Effector memory CD4-positive, alpha-beta T cell (primary cell): ENCODE measurements around the gene TMEM239.
"Not testable (repeated sequence)": the region's sequence is repeated elsewhere in the genome, so short reads cannot be mapped to it uniquely, and the experiment has no call there.

Experiments used
- DNase-seq, 3 donors: peaks; one replicate each; pipeline ENCODE4 v3.0.0-alpha.2; 2020
- H3K27ac ChIP-seq: 2 replicates; pipeline ENCODE4 v1.7.0; 2013; ENCODE audit warnings: mild to moderate bottlenecking, low read length, moderate library complexity; ENCODE audit not compliant: insufficient read depth, poor library complexity, severe bottlenecking
- H3K27me3 ChIP-seq: replicated peaks from 2 replicates; pipeline ENCODE4 v1.7.0; 2013; ENCODE audit warnings: mild to moderate bottlenecking, low read length; ENCODE audit not compliant: insufficient read depth, control insufficient read depth, poor library complexity, severe bottlenecking
- H3K36me3 ChIP-seq: 2 replicates; pipeline ENCODE4 v1.7.0; 2013; ENCODE audit warnings: mild to moderate bottlenecking, low read length, moderate library complexity; ENCODE audit not compliant: control insufficient read depth, insufficient read depth
- H3K4me1 ChIP-seq: 2 replicates; pipeline ENCODE4 v1.7.0; 2013; ENCODE audit warnings: low read length, mild to moderate bottlenecking; ENCODE audit not compliant: control insufficient read depth, insufficient read depth, poor library complexity, severe bottlenecking
- H3K4me3 ChIP-seq: 2 replicates; pipeline ENCODE4 v1.7.0; 2013; ENCODE audit warnings: low read length, low read depth, mild to moderate bottlenecking; ENCODE audit not compliant: insufficient read depth, poor library complexity, severe bottlenecking
- H3K9me3 ChIP-seq: 2 replicates; pipeline ENCODE4 v1.7.0; 2013; ENCODE audit warnings: mild to moderate bottlenecking, low read length, moderate library complexity; ENCODE audit not compliant: control insufficient read depth

TMEM239 gene

DNA sequence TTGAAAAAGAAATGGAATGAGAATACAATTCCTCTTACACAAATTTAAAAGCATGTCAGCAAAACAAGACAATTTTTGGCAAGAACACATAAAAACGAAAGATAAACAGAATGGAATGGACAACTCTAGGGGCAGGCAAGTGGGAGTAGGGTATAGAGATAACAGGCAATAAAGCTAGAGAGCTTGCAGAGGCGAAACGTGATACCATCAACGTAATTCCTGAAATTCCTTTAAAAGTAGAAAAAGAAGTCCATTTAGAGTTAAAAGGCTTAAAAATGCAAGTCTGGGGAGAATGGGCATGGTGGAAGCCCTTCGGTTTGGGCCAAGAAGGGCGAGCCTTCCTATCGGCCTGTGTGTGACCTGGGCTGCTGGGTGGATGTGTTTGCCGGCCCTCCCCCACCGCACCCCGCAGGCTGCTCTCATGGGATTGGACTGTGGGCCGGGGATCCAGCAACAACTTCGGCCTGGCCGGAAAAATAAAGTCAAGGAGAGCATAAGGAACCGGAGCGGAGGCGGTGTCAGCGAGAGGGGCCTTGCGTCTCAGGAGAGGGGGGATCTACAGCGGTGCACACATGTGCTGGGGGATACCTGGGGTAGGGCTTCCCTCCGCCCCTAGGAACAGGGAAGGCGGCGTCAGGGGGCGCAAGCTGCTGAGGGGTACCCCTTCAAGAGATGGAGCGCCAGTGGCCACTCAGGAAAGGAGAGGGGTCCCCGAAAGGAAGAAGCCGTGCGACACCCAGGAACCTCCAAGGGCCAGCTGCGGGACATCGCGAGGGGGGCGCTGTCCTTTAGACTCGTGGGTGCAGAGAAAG, 4.1 kb downstream of the TMEM239 start:
- H3K4me3 ChIP-seq: no peak overlapping the region
- no peak overlapping the region for H3K27ac ChIP-seq
- DNase-seq: no peak
- H3K4me1 ChIP-seq: peaks cover 18% of the 10 kb centered on the region
- H3K36me3 ChIP-seq: no peaks in the 10 kb centered on the region
- no peaks in the 10 kb centered on the region for H3K27me3 ChIP-seq
- no peaks in the 10 kb centered on the region for H3K9me3 ChIP-seq

DNA sequence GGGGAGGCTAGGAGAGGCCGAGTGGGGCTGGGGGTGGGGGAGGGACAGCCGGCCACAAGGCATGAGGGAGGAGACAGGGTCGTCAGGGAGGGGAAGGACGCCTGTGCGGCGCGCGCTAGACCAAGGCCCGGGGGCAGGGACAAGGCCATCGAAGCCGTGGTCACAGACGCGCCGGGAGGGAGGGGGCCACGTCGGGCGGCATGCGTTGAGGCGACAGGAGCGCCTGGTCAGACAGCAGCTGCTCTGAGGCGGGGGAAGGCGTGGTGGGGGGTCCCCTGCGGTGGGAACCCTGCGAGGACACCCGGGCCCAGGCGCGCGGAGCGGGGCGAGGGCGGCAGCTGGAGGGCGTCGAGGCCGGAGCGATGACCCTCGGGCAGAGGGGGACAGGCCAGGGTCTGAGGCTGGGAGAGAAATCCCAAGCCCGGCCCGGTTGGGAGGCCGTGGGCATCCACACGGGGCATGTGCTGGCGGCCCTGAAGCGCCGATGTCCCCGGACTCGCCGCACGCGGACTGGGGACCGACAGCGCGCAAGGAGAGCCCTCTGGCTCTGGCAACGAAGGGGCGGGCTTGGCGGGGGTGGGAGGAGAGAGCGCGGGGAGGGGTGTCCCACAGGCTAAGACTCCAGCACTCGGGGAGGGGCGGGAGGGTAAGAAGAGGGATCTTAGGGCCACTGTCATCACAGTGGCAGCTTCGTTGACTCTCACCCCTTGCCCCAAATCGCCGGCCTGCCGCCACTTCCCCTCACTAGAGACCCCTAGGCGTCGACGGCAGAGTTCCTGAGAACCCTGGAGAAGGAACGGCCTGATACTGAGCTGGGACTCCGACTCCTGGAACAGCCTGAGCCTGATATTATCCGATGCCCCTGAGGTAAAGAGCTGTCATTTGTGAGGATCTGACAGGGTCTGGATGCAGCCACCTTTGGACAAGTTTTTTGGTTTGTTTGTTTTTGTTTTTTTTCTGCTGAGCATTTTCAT, 5.0 kb downstream of the TMEM239 start:
- Histone ChIP-seq H3K4me3 (no peak overlapping the region), H3K27ac (no peak overlapping the region), H3K4me1 (peaks cover 21% of the 10 kb centered on the region)

DNA sequence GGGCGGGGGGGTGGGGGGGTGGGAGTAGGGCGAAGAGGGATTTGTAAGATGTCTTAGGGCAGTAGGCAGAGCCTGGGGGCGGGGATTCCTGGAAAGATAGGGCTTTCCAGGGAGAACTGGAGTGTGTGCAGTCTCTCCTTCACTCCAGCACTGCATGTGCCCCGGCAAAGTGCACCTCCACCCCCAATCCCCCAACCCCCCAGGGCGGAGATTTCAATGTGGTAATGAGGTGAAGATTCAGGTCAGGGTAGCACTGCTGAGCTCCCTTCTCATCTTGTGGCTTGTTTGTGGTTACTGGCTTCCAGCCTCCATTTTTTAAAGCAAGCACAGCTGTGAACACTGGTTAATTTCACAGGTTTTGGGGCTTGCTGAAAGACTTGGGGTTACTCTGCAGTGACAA, 5.9 kb downstream of the TMEM239 start:
- Histone ChIP-seq H3K4me1 (peaks cover 24% of the 10 kb centered on the region), H3K36me3 (no peaks in the 10 kb centered on the region), H3K9me3 (no peaks in the 10 kb centered on the region), H3K4me3 (peak overlapping the region; percentile 17), H3K27ac (no peak overlapping the region), H3K27me3 (no peaks in the 10 kb centered on the region)
- peak; percentile 22 to 27 (median 24) for DNase-seq

More for the DNA sequence above, 5.0 kb downstream of the TMEM239 start:
- Histone ChIP-seq H3K27me3 (no peaks in the 10 kb centered on the region), H3K36me3 (no peaks in the 10 kb centered on the region), H3K9me3 (no peaks in the 10 kb centered on the region)
- DNase-seq: no peak

DNA sequence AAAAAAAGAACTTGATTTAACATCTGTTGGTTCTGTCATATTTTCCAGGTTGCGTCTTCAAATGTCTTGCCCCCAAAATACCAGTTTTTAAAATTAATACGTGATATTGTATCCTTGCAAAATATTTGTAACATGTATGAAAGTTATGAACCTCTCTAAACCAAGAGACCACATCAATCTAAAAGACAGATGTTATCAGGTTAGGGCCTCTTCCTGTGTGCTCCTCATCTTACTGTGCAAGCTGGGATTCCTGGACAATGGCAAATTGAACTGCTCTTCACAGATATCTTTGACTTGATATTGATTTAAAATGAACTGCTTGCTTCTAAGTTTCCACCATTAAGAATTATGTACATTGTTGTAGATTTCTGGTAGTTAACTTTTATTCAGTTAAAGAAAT, 9.6 kb downstream of the TMEM239 start:
- no peak for DNase-seq

DNA sequence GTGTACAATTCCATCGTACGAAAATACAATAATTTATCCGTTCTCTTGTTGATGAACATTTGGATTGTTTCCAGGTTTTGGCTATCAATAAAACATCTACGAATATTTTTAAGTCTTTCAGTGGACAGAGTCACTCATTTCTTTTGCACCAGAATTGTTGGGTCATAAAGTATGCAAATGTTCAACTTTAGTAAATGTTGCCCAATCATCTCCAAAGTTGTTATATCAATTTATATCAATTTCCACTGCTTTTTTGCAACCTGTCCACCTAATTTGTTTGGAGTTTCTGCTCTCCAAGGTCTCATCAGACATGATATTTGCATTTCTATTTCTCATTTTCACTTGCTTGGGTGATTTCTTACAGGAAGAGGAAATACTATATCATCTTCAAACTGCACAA, 10.5 kb downstream of the TMEM239 start:
- H3K27ac ChIP-seq: no peak overlapping the region
- peaks cover 11% of the 10 kb centered on the region for H3K4me1 ChIP-seq
- no peak overlapping the region for H3K4me3 ChIP-seq
- H3K9me3 ChIP-seq: no peaks in the 10 kb centered on the region
- H3K36me3 ChIP-seq: no peaks in the 10 kb centered on the region
- no peak for DNase-seq
- no peaks in the 10 kb centered on the region for H3K27me3 ChIP-seq

More for the DNA sequence above, 9.6 kb downstream of the TMEM239 start:
- no peaks in the 10 kb centered on the region for H3K9me3 ChIP-seq
- H3K36me3 ChIP-seq: no peaks in the 10 kb centered on the region
- peaks cover 19% of the 10 kb centered on the region for H3K4me1 ChIP-seq
- no peaks in the 10 kb centered on the region for H3K27me3 ChIP-seq
- H3K4me3 ChIP-seq: no peak overlapping the region
- H3K27ac ChIP-seq: no peak overlapping the region

DNA sequence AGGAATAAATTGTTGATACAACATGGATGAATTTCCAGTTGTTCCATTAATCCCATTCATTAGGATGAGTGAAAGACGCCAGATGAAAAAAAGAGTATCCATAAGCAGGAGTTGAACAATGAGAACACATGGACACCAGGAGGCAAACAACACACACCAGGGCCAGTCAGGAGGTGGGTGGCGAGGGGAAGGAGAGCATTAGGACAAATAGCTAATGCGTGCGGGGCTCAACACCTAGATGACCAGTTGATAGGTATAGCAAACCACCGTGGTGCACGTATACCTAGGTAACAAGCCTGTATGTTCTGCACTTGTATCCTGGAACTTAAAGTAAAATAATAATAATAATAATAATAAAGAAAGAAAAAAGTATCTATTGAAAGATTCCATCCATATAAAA, 13.2 kb downstream of the TMEM239 start:
- Histone ChIP-seq H3K36me3 (no peaks in the 10 kb centered on the region), H3K4me3 (no peak overlapping the region), H3K27ac (no peak overlapping the region), H3K4me1 (peaks cover 6% of the 10 kb centered on the region), H3K27me3 (no peaks in the 10 kb centered on the region), H3K9me3 (no peaks in the 10 kb centered on the region)
- DNase-seq: no peak

DNA sequence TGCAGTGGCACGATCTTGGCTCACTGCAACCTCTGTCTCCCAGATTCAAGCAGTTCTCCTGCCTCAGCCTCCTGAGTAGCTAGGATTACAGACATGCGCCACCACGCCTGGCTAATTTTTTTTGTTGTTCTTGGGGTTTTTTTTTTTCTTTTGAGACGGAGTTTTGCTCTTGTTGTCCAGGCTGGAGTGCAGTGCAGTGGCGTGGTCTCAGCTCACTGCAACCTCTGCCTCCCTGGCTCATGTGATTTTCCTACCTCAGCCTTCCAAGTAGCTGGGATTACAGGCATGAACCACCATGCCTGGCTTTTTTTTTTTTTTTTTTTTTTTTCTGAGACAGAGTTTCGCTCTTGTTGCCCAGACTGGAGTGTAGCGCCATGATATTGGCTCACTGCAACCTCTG, 15.0 kb downstream of the TMEM239 start:
- H3K4me1 ChIP-seq, H3K36me3 ChIP-seq, H3K4me3 ChIP-seq, H3K27ac ChIP-seq, DNase-seq, H3K9me3 ChIP-seq, H3K27me3 ChIP-seq: not testable (repeated sequence)

DNA sequence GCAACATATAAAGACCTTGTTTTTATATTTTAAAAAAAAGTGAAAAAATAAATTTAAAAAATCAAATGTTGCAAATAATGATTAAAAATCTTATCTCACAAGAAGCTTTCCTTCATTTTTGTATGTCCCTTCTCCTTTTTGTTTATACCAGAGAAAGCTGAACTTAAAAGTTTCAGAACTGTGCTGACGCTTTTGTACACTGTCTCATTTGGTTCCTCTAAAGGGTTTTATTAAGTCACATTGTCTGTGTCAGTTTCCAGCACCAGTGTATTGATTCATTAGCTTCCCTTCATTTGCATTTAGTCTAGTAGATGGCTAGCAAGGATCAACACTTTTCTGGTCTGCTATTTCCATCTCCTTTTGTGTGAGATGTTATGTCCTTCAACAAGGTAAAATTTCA, 17.6 kb downstream of the TMEM239 start:
- Histone ChIP-seq H3K4me3 (no peak overlapping the region), H3K9me3 (no peaks in the 10 kb centered on the region), H3K27ac (no peak overlapping the region), H3K36me3 (no peaks in the 10 kb centered on the region), H3K27me3 (no peaks in the 10 kb centered on the region), H3K4me1 (no peaks in the 10 kb centered on the region)
- DNase-seq: no peak

DNA sequence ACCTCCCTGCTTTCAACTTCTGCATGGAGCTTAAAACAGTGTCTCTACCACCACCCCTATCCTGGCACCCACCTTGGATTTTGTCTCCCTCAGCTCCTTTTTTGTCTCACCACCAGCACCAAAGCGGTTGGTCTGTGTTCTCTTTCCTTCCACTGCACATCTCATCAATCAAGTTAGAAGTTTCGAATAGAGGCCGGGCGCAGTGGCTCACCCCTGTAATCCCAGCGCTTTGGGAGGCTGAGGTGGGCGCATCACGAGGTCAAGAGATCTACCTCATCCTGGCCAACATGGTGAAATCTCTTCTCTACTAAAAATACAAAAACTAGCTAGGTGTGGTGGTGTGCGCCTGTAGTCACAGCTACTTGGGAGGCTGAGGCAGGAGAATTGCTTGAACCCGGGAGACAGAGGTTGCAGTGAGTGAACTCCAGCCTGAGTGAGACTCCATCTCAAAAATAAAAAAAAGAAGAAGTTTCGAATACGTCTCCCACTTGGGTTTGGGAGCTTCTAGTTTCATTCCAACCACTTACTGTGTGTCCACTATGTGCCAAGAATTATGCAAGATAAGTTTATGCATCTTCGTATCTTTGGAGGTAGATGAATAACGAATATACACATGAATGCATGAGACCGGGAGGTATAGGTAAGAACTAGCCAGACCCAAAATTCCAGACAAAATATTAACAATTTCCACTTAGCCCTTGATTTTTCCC, 18.4 kb downstream of the TMEM239 start:
- Histone ChIP-seq H3K4me3 (no peak overlapping the region), H3K36me3 (no peaks in the 10 kb centered on the region)

More for the DNA sequence above, 18.4 kb downstream of the TMEM239 start:
- no peak for DNase-seq
- H3K4me1 ChIP-seq: peaks cover 3% of the 10 kb centered on the region
- no peaks in the 10 kb centered on the region for H3K9me3 ChIP-seq
- no peak overlapping the region for H3K27ac ChIP-seq
- no peaks in the 10 kb centered on the region for H3K27me3 ChIP-seq
